NCI-H82 treated with DMSO at 0.1 percent for 48 hours (cell line): ENCODE data around the gene AFP.
"Not testable (repeated sequence)": the region's sequence is repeated elsewhere in the genome, so short reads cannot be mapped to it uniquely, and the experiment has no call there.

Source experiments
- DNase-seq: peaks from one replicate; lab custom pipeline; 2025; ENCODE audit not compliant: unreplicated experiment; lab: John Stamatoyannopoulos, UW

The AFP gene

GRCh38 chr4:73435984-73436383 lies at the start of gene AFP:
TSS of gene AFP (plus strand) at chr4:73436221. CDS start at chr4:73436263, 42 bp downstream.
- DNase-seq = no peak

- DNase-seq = no peak
These were observed 48.5 kb upstream of the AFP start for GRCh38 chr4:73387552-73387951.

- no peak for DNase-seq
These were observed 47.1 kb upstream of the AFP start for GRCh38 chr4:73388887-73389286.

GRCh38 chr4:73389663-73390062 lies 46.4 kb upstream of the AFP start:
- DNase-seq = not testable (repeated sequence)

GRCh38 chr4:73391774-73392173 lies 44.2 kb upstream of the AFP start:
- no peak for DNase-seq

GRCh38 chr4:73392936-73393335 lies 43.1 kb upstream of the AFP start:
- no peak for DNase-seq

- DNase-seq = no peak
These were observed 39.7 kb upstream of the AFP start for GRCh38 chr4:73396304-73396703.

- DNase-seq = no peak
These were observed 38.7 kb upstream of the AFP start for GRCh38 chr4:73396993-73397972.

- no peak for DNase-seq
These were observed 34.6 kb upstream of the AFP start for GRCh38 chr4:73401412-73401811.

- no peak for DNase-seq
These were observed 32.0 kb upstream of the AFP start, which contains the start of gene ALB for GRCh38 chr4:73404042-73404441. TSS of gene ALB (plus strand) at chr4:73404287. CDS start at chr4:73404328, 41 bp downstream.

- no peak for DNase-seq
These were observed 31.6 kb upstream of the AFP start for GRCh38 chr4:73404457-73404856.

- no peak for DNase-seq
These were observed 30.9 kb upstream of the AFP start for GRCh38 chr4:73405138-73405537.

GRCh38 chr4:73406548-73406875 lies 29.5 kb upstream of the AFP start:
- no peak for DNase-seq

GRCh38 chr4:73407227-73407673 lies 28.8 kb upstream of the AFP start:
- DNase-seq = no peak

GRCh38 chr4:73408181-73408867 lies 27.7 kb upstream of the AFP start:
- no peak for DNase-seq

GRCh38 chr4:73409012-73409862 lies 26.8 kb upstream of the AFP start:
- DNase-seq = no peak

GRCh38 chr4:73409978-73410548 lies 26.0 kb upstream of the AFP start:
- DNase-seq = no peak

- no peak for DNase-seq
These were observed 24.9 kb upstream of the AFP start for GRCh38 chr4:73410916-73411730.

GRCh38 chr4:73411731-73412414 lies 24.1 kb upstream of the AFP start:
- DNase-seq = no peak
